Natural killer cell treated with Interleukin-12 subunit alpha and Interleukin-12 subunit beta and Interleukin-15 and Interleukin-18, amount 100 ng/mL, for 72 hours (primary cell): Measurements from ENCODE around the gene UBALD1. TPM values are rescaled to one million over a fixed set of nuclear protein-coding genes. Genes with fewer than 3 reads are reported as not detected.
A peak's percentile ranks its signal among the peaks of the same experiment; 100 is the strongest.
"Not testable (repeated sequence)": the region's sequence is repeated elsewhere in the genome, so short reads cannot be mapped to it uniquely, and the experiment has no call there.

Experiments used
- ATAC-seq, 2 donors: fragments of 150-1000 bp; cut with Tn5 transposase in 1 of 2; sonication (Bioruptor Pico), chemical (Tn5 transposase) in 1 of 2; 2 replicates each; pipeline ENCODE4 v1.10.0; 2021
- DNase-seq: peaks from one replicate; pipeline ENCODE4 v3.0.0; 2022; ENCODE audit warnings: low spot score
- H3K27ac Mint-ChIP-seq, 2 donors: 1 replicate in 1 of 2; 2 replicates in 1 of 2; pipeline ENCODE4 v1.8.0; 2022; ENCODE audit warnings: mixed read lengths in 2 of 2, mild to moderate bottlenecking in 1 of 2, moderate library complexity in 1 of 2
- H3K27me3 Mint-ChIP-seq, 2 donors: 1 replicate in 1 of 2; 2 replicates in 1 of 2; pipeline ENCODE4 v1.8.0; 2022; ENCODE audit warnings: mixed read lengths in 2 of 2
- H3K36me3 Mint-ChIP-seq: one replicate; pipeline ENCODE4 v1.8.0; 2022; ENCODE audit warnings: mixed read lengths
- H3K4me1 Mint-ChIP-seq, 2 donors: 1 replicate in 1 of 2; 2 replicates in 1 of 2; pipeline ENCODE4 v1.8.0; 2022; ENCODE audit warnings: low read depth in 2 of 2, mixed read lengths in 2 of 2, mild to moderate bottlenecking in 1 of 2
- H3K4me3 Mint-ChIP-seq: one replicate; pipeline ENCODE4 v1.8.0; 2022; ENCODE audit warnings: mixed read lengths
- H3K9me3 Mint-ChIP-seq: 2 replicates; pipeline ENCODE4 v1.8.0; 2022; ENCODE audit warnings: mixed read lengths
- total RNA-seq, 2 donors: library from RNA; stranded (reverse); gene quantifications; one replicate each; pipeline ENCODE4 v1.2.3, GENCODE V29; 2022

UBALD1 gene
- total RNA-seq, 2 donors from 2014 or later: 17.4 to 27.9 TPM

DNA sequence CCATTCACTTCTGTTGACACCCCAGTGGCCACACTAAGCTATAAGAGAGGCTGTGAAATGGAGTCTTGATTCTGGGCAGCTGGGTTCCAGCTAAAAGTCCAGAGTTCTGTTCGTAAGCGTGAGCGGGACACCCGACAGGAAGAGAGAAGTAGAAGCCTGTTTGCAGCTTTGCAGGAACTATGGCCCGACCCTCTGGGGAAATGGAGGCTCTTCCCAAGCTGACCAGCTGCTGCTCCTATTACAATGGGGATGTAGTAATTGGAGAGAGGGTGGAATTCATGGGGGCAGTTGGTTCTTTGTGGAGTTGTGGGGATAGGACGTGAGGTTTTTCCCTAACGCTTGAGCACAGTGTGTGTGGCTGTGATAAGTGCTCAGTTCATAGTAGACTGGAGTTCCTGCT lies 28.4 kb downstream of the UBALD1 start:
- Mint-ChIP-seq H3K27me3 (peaks cover 4 to 7% of the 10 kb centered on the region in 2 donors), H3K27ac (no peak overlapping the region), H3K4me3 (no peak overlapping the region), H3K9me3 (no peaks in the 10 kb centered on the region), H3K4me1 (peaks cover 0 to 3% of the 10 kb centered on the region in 2 donors), H3K36me3 (no peaks in the 10 kb centered on the region)
- DNase-seq (no peak), ATAC-seq (no peak)

- DNase-seq (no peak), ATAC-seq (no peak)
- Mint-ChIP-seq H3K4me3 (no peak overlapping the region), H3K4me1 (peaks cover 0 to 3% of the 10 kb centered on the region in 2 donors), H3K9me3 (no peaks in the 10 kb centered on the region), H3K27ac (no peak overlapping the region), H3K27me3 (peaks cover 4 to 7% of the 10 kb centered on the region in 2 donors), H3K36me3 (no peaks in the 10 kb centered on the region)
These were observed 30.8 kb downstream of the UBALD1 start for GRCh38 chr16:4583906-4584305.

DNA sequence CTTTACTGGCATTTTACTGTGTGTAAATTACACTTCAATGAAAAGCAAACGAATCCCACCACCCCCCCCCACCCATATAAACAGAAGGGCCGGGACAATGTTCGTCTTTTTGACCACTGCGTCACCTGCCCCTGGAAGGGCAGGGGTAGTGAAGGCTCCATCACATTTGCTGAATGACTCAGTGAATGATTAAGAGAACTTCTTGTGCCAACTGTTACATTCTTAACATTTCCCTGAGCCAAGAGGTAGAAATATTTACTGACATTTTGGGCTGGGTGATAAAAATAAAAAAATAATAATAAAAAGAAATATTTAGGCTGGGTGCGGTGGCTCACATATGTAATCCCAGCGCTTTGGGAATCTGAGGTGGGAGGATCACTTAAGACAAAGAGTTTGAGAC lies 34.4 kb downstream of the UBALD1 start:
- H3K27ac Mint-ChIP-seq: no peak overlapping the region
- no peaks in the 10 kb centered on the region for H3K9me3 Mint-ChIP-seq
- ATAC-seq (no peak), DNase-seq (no peak)
- no peaks in the 10 kb centered on the region for H3K4me1 Mint-ChIP-seq
- no peaks in the 10 kb centered on the region for H3K36me3 Mint-ChIP-seq
- H3K4me3 Mint-ChIP-seq: no peak overlapping the region
- H3K27me3 Mint-ChIP-seq: no peaks in the 10 kb centered on the region

DNA sequence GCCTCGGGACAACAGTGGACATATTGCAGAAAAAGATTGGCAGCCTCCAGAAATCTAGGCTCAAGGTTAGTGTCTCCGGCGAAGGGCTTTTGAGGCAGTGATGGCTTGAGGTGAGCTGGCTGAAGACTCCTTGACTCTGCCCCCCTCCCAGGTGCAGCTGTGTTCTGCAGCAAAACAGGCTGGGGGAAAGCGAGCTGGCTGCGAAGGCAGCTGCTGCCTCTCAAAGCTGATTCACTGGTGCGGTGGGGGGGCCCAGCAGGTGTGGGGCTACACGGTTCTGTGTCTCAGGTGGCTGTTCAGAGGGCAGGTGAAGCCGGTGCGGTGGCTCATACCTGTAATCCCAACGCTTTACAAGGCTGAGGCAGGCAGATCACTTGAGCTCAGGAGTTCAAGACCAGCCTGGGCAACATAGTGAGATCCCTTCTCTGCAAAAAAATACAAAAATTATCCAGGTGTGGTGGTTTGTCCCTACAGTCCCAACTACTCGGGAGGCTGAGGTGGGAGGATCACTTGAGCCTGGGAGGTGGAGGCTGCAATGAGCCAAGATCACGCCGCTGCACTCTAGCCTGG lies 35.6 kb downstream of the UBALD1 start:
- no peak for DNase-seq
- Mint-ChIP-seq H3K4me1 (no peaks in the 10 kb centered on the region), H3K9me3 (no peaks in the 10 kb centered on the region), H3K27ac (no peak overlapping the region), H3K4me3 (no peak overlapping the region), H3K36me3 (no peaks in the 10 kb centered on the region), H3K27me3 (no peaks in the 10 kb centered on the region)
- no peak for ATAC-seq

DNA sequence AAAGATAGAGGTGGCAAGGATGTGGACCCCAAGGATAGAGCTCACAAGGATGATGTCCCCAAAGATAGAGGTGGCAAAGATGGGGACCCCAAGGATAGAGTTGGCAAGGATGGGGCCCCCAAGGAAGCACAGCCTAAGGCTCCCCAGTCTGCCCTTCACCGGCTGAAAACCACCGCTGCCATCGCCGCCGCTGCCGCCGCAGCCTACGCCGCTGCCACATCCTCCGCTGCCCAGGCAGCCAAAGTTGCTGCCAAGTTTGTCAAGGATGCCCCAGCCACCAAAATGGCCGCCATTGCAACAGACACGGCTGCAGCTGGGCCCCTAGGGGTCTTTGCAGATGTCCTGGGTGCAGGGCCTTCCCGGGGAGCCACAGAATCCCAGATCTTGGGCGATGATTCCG lies 38.7 kb downstream of the UBALD1 start:
- Mint-ChIP-seq H3K36me3 (no peaks in the 10 kb centered on the region), H3K27me3 (no peaks in the 10 kb centered on the region), H3K4me1 (no peaks in the 10 kb centered on the region), H3K27ac (no peak overlapping the region), H3K4me3 (no peak overlapping the region), H3K9me3 (no peaks in the 10 kb centered on the region)
- DNase-seq: no peak
- ATAC-seq: no peak

DNA sequence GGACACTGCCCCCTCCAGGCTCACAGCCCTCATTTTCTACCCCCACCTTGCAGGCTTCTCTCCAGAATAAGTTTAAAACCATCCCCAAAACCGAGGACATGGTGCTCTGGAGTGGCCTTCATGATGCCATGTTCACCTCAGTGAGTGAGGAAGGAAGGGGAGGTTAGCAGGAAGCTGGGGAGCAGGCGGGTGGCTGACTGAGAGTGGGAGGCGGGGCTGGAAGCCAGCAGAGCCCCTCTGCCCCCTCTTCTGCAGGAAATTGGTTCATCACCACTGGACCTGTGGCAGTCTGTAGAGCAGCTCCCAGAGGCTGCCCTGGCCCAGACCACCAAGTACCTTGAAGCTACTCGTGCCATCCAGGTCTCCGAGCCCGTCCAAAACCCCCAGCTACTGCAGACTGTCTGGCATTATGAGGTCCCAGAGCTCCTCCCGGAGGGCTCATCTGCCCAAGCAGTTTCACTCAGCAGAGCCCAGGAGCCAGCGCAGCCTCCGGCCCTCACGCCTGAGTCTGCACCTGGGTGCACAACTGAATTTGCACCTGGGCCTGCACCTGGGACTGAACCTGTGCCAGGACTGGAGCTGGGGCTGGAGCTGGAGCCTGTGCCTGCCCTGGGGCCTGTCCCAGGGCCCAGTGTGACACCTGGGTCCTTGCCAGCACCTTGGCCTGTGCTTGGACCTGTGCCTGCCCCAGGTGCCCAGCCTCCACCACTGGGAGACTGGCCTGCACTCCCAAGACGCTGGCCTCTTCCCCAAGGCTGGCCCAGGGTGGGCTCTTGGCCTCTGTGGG lies 39.6 kb downstream of the UBALD1 start:
- Mint-ChIP-seq H3K27me3 (no peaks in the 10 kb centered on the region), H3K9me3 (no peaks in the 10 kb centered on the region), H3K4me3 (no peak overlapping the region), H3K4me1 (no peaks in the 10 kb centered on the region), H3K27ac (no peak overlapping the region), H3K36me3 (no peaks in the 10 kb centered on the region)
- peak in 1 of 2 donors; percentile 9 for ATAC-seq
- DNase-seq: no peak

- not testable (repeated sequence) for ATAC-seq, H3K27me3 Mint-ChIP-seq, DNase-seq, H3K4me3 Mint-ChIP-seq, H3K36me3 Mint-ChIP-seq, H3K27ac Mint-ChIP-seq, H3K9me3 Mint-ChIP-seq, H3K4me1 Mint-ChIP-seq
These were observed 40.8 kb downstream of the UBALD1 start for GRCh38 chr16:4573926-4574325.

- Mint-ChIP-seq H3K4me3 (no peak overlapping the region), H3K9me3 (no peaks in the 10 kb centered on the region), H3K36me3 (no peaks in the 10 kb centered on the region), H3K27ac (no peak overlapping the region), H3K27me3 (no peaks in the 10 kb centered on the region), H3K4me1 (no peaks in the 10 kb centered on the region)
- ATAC-seq (no peak), DNase-seq (no peak)
These were observed 42.0 kb downstream of the UBALD1 start for GRCh38 chr16:4572715-4573114.

DNA sequence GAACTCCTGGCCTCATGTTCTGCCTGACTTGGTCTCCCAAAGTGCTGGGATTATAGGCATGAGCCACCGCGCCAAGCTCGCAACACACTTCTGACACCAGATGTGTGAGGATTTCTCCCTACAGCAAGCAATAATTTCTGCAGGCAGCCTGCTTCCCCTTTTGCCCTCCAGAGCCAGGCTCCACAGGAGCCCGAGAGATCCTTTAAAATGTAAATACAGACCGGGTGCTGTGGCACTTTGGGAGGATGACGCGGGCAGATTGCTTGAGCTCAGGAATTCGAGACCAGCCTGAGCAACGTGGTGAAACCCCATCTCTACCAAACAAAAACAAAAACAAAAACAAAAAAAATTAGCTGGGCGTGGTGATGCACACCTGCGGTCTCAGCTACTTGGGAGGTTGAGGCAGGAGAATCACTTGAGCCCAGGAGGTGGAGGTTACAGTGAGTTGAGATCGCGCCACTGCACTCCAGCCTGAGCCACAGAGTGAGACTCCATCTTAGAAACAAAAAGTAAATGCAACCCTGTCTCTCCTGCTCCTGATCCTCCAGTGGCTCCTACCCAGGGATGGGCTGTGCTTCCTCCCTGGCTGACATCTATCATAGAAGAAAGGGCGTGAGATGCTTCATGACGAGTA lies 43.9 kb downstream of the UBALD1 start:
- H3K4me1 Mint-ChIP-seq: peaks cover 0 to 12% of the 10 kb centered on the region in 2 donors
- H3K27me3 Mint-ChIP-seq: no peaks in the 10 kb centered on the region
- ATAC-seq (no peak), DNase-seq (no peak)
- H3K4me3 Mint-ChIP-seq: no peak overlapping the region
- H3K27ac Mint-ChIP-seq: no peak overlapping the region
- H3K36me3 Mint-ChIP-seq: no peaks in the 10 kb centered on the region
- H3K9me3 Mint-ChIP-seq: no peaks in the 10 kb centered on the region

DNA sequence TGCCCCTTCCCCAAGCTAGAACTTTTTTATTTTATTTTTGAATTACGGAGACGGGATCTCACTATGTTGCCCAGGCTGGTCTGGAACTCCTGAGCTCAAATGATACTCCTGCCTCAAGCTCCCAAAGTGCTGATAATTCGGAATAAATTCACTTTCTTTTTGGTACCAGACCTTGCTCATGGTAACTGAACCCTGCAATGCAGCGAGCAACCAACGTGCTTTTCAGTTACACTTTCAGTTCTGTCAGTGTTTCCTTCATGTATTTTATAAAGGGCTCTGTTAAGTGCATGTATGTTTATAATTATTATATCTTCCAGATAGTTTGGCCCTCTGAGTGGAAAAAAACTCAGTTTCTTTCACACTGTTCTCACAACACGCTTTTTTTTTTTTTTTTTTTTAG lies 44.6 kb downstream of the UBALD1 start:
- Mint-ChIP-seq H3K4me1 (peaks cover 0 to 12% of the 10 kb centered on the region in 2 donors), H3K27ac (peak overlapping the region in 1 of 2 donors; percentile 25), H3K9me3 (no peaks in the 10 kb centered on the region), H3K36me3 (no peaks in the 10 kb centered on the region), H3K4me3 (no peak overlapping the region), H3K27me3 (no peaks in the 10 kb centered on the region)
- ATAC-seq (no peak), DNase-seq (no peak)

DNA sequence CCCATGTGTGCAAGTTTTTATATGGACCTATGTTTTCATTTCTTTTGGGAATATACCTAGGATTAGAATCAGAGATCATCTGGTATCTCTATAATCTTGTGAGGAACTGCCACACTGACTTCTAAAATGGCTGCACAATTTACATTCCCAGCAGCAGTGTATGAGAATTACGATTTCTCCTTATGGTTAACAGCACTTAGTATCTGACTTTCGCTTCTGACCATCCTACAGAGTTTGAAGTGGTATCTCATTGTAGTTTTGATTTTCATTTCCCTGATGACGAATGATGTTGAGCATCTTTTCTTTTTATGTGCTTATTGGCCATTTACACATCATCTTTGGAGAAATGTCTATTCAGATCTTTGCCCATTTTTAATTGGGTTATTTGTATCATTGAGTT lies 48.5 kb downstream of the UBALD1 start:
- DNase-seq (no peak), ATAC-seq (no peak)
- no peaks in the 10 kb centered on the region for H3K36me3 Mint-ChIP-seq
- H3K4me3 Mint-ChIP-seq: peak overlapping the region; percentile 22
- no peak overlapping the region for H3K27ac Mint-ChIP-seq
- H3K4me1 Mint-ChIP-seq: peaks cover 0 to 12% of the 10 kb centered on the region in 2 donors
- no peaks in the 10 kb centered on the region for H3K9me3 Mint-ChIP-seq
- no peaks in the 10 kb centered on the region for H3K27me3 Mint-ChIP-seq

DNA sequence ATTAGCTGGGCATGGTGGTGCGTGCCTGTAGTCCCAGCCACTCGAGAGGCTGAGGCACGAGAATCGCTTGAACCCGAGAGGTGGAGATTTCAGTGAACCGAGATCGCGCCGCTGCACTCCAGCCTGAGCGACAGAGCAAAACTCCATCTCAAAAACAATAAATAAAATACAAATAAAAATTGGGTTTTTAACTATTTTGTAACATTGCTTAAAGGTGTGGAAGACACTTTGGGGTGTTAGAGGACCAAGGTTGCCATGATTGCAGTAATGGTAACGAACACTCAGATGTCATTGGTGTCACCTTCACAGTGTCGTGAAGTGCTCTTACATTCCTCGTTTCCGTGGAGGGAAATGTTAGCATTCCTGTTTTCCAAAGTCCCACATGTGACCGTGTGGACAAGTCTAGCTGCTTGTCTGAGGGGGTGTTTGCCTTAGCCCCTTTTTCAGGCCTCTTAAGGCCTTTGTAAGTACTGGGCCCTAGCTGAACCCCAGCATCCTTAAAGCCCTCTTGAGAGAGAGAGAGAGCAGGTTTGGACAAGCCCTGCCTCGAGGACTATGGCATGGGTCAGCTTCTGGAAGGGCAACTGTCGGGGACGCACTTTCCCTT lies 49.9 kb downstream of the UBALD1 start:
- no peak for ATAC-seq
- no peak for DNase-seq
- Mint-ChIP-seq H3K9me3 (no peaks in the 10 kb centered on the region), H3K4me1 (peaks cover 0 to 12% of the 10 kb centered on the region in 2 donors), H3K4me3 (no peak overlapping the region), H3K36me3 (no peaks in the 10 kb centered on the region), H3K27me3 (no peaks in the 10 kb centered on the region), H3K27ac (no peak overlapping the region)

GRCh38 chr16:4561596-4561995 lies 53.1 kb downstream of the UBALD1 start:
- Mint-ChIP-seq H3K27me3 (no peaks in the 10 kb centered on the region), H3K4me3 (no peak overlapping the region), H3K36me3 (no peaks in the 10 kb centered on the region), H3K4me1 (peaks cover 0 to 7% of the 10 kb centered on the region in 2 donors), H3K27ac (no peak overlapping the region), H3K9me3 (no peaks in the 10 kb centered on the region)
- no peak for ATAC-seq
- DNase-seq: no peak
